Gastroesophageal sphincter (tissue), 4 donors: ENCODE measurements around the gene MAP2K1. TPM values are rescaled to one million over a fixed set of nuclear protein-coding genes. Genes with fewer than 3 reads are reported as not detected.
"Not testable (repeated sequence)": the region's sequence is repeated elsewhere in the genome, so short reads cannot be mapped to it uniquely, and the experiment has no call there.

ENCODE experiments used
- ATAC-seq: fragments of 150-250 bp; one replicate; pipeline ENCODE4 v1.9.1; 2016; ENCODE audit warnings: mild to moderate bottlenecking, moderate library complexity
- H3K27ac ChIP-seq, 4 donors: fragments of 200-600 bp; sonication (generic) in 3 of 4; 1 replicate in 3 of 4; 2 replicates in 1 of 4; pipeline ENCODE4 v1.5.1; 2016 to 2019
- H3K27me3 ChIP-seq: fragments of 200-600 bp; sonication (generic); one replicate; pipeline ENCODE4 v1.5.1; 2019
- H3K36me3 ChIP-seq, 2 donors: fragments of 200-600 bp; sonication (generic); one replicate each; pipeline ENCODE4 v1.5.1; 2019; ENCODE audit warnings: control low read depth in 1 of 2
- H3K4me1 ChIP-seq, 3 donors: fragments of 200-600 bp; sonication (generic); 1 replicate in 2 of 3; 2 replicates in 1 of 3; pipeline ENCODE4 v1.5.1; 2016 to 2019; ENCODE audit warnings: control low read depth in 2 of 3
- H3K4me3 ChIP-seq, 2 donors: fragments of 200-600 bp; sonication (generic); one replicate each; pipeline ENCODE4 v1.5.1; 2019; ENCODE audit warnings: mild to moderate bottlenecking in 1 of 2, moderate library complexity in 1 of 2
- H3K9me3 ChIP-seq, 3 donors: fragments of 200-600 bp; sonication (generic); one replicate each; pipeline ENCODE4 v1.5.1; 2017 to 2019; ENCODE audit warnings: control low read depth in 2 of 3
- EP300 ChIP-seq: sonication (generic); formaldehyde crosslinking; IDR thresholded peaks from one replicate; pipeline ENCODE4 v1.6.1; 2017; ENCODE audit warnings: antibody characterized with exemption, mild to moderate bottlenecking
- POLR2A ChIP-seq, 2 donors: fragments of 450-650 bp; IDR thresholded peaks; one replicate each; pipeline ENCODE4 v1.6.1; 2017; ENCODE audit warnings: antibody characterized with exemption in 2 of 2, mild to moderate bottlenecking in 2 of 2, moderate library complexity in 1 of 2
- POLR2AphosphoS5 ChIP-seq: sonication (generic); formaldehyde crosslinking; IDR thresholded peaks from one replicate; pipeline ENCODE4 v1.6.1; 2017; ENCODE audit warnings: antibody characterized with exemption
- WGBS, 2 donors: methylation state at CpG; one replicate each; pipeline ENCODE4 v1.1.5; 2018; ENCODE audit warnings: low coverage in 1 of 2; 5-methylcytosine and 5-hydroxymethylcytosine counted together
- total RNA-seq, 4 donors: library from RNA; depleted of rRNA; stranded (reverse); fragments of >200 nt; gene quantifications; one replicate each; pipeline ENCODE4 v1.1.0, GENCODE V29; 2016
- TF ChIP-seq, protein P1 (sequence below), 4 experiments: fragments of 200-600 bp in 2 of 4; fragments of 450-650 bp in 2 of 4; sonication (generic) in 1 of 4; IDR thresholded peaks; one replicate each; pipeline ENCODE4 v1.5.1; 2017 to 2019; ENCODE audit warnings: antibody characterized with exemption in 4 of 4, mild to moderate bottlenecking in 2 of 4, moderate library complexity in 2 of 4

Gene MAP2K1
- total RNA-seq, 4 donors from 2014 or later: 27.7 to 47.1 (median 39.6) TPM

DNA sequence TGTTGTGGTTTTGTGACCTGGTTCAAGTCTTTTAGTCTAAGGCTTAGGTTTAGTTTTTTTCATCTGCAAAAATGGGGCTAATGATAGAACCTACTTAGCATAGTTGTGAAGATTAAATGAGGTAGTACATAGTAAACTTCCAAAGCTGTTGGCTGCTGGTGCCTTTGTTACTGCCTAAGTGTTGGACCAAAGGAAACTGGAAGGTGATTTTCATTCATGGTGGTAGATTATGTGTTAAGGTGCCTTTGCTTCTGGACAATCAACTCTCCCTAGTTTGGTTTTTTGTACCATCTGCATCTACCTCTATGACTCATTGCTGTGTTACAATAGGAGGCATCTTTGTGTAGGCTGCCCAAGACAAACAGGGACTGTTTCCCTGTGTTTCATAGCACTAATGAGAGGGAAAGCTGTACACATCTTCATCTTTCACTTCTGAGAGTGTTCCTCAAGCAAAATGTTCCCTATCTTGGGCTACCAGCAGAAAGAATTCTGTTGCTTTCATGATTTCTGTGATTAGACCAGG lies 3.2 kb downstream of the MAP2K1 start:
- Histone ChIP-seq H3K4me3 (no peak overlapping the region), H3K27ac (no peak overlapping the region), H3K36me3 (no peaks in the 10 kb centered on the region), H3K4me1 (peaks cover 0 to 47% (median 6%) of the 10 kb centered on the region in 3 donors), H3K9me3 (no peaks in the 10 kb centered on the region), H3K27me3 (no peaks in the 10 kb centered on the region)
- TF ChIP-seq POLR2AphosphoS5 (no peak), EP300 (no peak), POLR2A (IDR thresholded peaks at IDR 0.05) (no peak)
- TF ChIP-seq, protein P1, sequence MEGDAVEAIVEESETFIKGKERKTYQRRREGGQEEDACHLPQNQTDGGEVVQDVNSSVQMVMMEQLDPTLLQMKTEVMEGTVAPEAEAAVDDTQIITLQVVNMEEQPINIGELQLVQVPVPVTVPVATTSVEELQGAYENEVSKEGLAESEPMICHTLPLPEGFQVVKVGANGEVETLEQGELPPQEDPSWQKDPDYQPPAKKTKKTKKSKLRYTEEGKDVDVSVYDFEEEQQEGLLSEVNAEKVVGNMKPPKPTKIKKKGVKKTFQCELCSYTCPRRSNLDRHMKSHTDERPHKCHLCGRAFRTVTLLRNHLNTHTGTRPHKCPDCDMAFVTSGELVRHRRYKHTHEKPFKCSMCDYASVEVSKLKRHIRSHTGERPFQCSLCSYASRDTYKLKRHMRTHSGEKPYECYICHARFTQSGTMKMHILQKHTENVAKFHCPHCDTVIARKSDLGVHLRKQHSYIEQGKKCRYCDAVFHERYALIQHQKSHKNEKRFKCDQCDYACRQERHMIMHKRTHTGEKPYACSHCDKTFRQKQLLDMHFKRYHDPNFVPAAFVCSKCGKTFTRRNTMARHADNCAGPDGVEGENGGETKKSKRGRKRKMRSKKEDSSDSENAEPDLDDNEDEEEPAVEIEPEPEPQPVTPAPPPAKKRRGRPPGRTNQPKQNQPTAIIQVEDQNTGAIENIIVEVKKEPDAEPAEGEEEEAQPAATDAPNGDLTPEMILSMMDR (IDR thresholded peaks at IDR 0.05): no peak
- ATAC-seq: no peak

DNA sequence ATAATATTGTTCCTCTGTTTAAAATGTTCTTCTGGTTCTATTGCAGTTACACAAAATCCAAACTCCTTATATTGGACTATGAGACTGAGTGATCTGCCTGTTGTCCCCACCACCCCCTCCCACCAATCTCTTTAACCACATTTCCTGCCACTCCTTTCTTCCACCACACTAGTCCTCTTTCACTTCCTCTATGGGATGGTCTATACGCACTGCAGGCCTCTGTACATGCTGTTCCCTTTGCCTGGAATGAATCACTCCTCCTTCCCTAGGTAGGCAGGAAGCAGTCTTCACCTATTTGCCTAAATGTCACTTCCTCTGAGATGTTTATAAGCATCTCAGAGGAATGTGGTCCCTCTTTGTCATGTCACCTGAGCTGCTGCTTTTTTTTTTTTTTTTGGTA lies 4.0 kb downstream of the MAP2K1 start:
- H3K4me3 ChIP-seq: no peak overlapping the region
- WGBS, 2 donors: 40 to 100% methylated on average over 1 of the region's 1 CpG
- no peaks in the 10 kb centered on the region for H3K9me3 ChIP-seq

DNA sequence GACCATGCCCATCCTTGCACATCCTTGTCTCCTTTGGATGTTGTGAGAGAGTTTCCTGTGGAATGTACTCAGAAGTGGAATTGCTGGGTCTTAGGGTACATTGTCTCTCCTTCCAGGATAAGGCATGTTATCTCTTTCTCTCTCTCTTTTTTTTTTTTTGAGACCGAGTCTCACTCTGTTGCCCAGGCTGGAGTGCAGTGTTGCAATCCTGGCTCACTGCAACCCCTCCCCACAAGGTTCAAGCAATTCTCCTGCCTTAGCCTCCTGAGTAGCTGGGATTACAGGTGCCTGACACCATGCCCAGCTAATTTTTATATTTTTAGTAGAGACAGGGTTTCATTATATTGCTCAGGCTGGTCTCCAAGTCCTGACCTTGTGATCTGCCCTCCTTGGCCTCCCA lies 6.3 kb downstream of the MAP2K1 start:
- not testable (repeated sequence) for H3K36me3 ChIP-seq, H3K27me3 ChIP-seq, H3K4me3 ChIP-seq, H3K27ac ChIP-seq, H3K9me3 ChIP-seq, ATAC-seq
- peaks cover 0 to 31% (median 5%) of the 10 kb centered on the region in 3 donors for H3K4me1 ChIP-seq
- 80% methylated on average over 1 of the region's 1 CpG; no CpG with 5 or more reads in 1 of the 2 donors for WGBS, 2 donors

More for the DNA sequence above, 4.0 kb downstream of the MAP2K1 start:
- ATAC-seq: no peak
- peaks cover 0 to 42% (median 6%) of the 10 kb centered on the region in 3 donors for H3K4me1 ChIP-seq
- no peaks in the 10 kb centered on the region for H3K36me3 ChIP-seq
- H3K27me3 ChIP-seq: no peaks in the 10 kb centered on the region
- TF ChIP-seq, protein P1 (IDR thresholded peaks at IDR 0.05): no peak
- TF ChIP-seq POLR2AphosphoS5: no peak
- no peak for TF ChIP-seq POLR2A (IDR thresholded peaks at IDR 0.05)
- TF ChIP-seq EP300: no peak
- H3K27ac ChIP-seq: no peak overlapping the region

DNA sequence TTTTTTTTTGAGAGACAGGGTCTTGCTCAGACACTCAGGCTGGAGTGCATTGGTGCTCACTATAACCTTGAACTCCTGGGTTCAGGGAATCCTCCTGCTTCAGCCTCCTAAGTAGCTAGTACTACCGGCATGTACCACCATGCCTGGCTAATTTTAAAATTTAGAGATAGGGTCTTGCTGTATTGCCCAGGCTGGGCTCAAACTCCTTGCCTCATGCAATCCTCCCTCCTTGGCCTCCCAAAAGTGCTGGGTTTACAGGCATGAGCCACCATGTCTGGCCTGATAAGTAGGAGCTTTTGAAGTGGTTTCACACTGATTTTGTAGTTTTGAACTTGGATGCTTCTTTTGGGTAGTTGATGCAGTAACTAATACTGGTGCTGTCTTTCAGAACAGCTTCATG lies 7.8 kb downstream of the MAP2K1 start:
- ATAC-seq: no peak
- 83 to 100% methylated on average over 1 of the region's 1 CpG for WGBS, 2 donors
- H3K36me3 ChIP-seq: peaks cover 0 to 12% of the 10 kb centered on the region in 2 donors

DNA sequence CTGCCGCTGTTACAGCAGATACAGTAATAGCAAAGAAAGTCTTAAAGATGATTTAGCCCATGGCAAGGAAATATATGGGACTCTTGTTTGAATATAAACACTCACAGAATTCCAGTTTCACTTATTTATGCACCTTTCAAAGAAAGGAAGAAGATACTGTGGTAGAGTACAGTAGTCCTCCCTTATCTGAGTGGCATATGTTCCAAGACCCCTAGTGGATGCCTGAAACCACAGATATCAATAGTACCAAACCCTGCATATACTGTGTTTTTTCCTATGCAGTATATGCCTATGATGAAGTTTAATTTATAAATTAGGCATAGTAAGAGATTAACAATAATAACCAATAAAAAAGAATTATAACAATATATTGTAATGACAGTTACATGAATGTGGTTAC lies 8.2 kb downstream of the MAP2K1 start:
- no peak overlapping the region for H3K4me3 ChIP-seq
- H3K4me1 ChIP-seq: peaks cover 0 to 14% (median 0%) of the 10 kb centered on the region in 3 donors
- no peaks in the 10 kb centered on the region for H3K9me3 ChIP-seq
- no peaks in the 10 kb centered on the region for H3K27me3 ChIP-seq
- H3K36me3 ChIP-seq: peaks cover 0 to 15% of the 10 kb centered on the region in 2 donors
- H3K27ac ChIP-seq: no peak overlapping the region
- TF ChIP-seq POLR2A (IDR thresholded peaks at IDR 0.05) (no peak), POLR2AphosphoS5 (no peak), EP300 (no peak)
- TF ChIP-seq, protein P1 (IDR thresholded peaks at IDR 0.05): no peak
- WGBS, 2 donors: 100% methylated on average over 1 of the region's 1 CpG; no CpG with 5 or more reads in 1 of the 2 donors
- ATAC-seq: no peak

More for the DNA sequence above, 7.8 kb downstream of the MAP2K1 start:
- Histone ChIP-seq H3K4me1 (peaks cover 0 to 18% (median 0%) of the 10 kb centered on the region in 3 donors), H3K4me3 (no peak overlapping the region), H3K27ac (no peak overlapping the region), H3K9me3 (no peaks in the 10 kb centered on the region), H3K27me3 (no peaks in the 10 kb centered on the region)
- TF ChIP-seq POLR2AphosphoS5: no peak
- TF ChIP-seq POLR2A (IDR thresholded peaks at IDR 0.05): no peak
- TF ChIP-seq, protein P1 (IDR thresholded peaks at IDR 0.05): no peak
- no peak for TF ChIP-seq EP300
